Gastrocnemius medialis (tissue), 4 donors: ENCODE results near the gene CNGA4.

Source experiments
- CTCF ChIP-seq, 5 experiments: fragments of 450-650 bp in 3 of 5; fragments of 200-600 bp in 2 of 5; sonication (generic) in 2 of 5; IDR thresholded peaks in 4 of 5; conservative IDR thresholded peaks in 1 of 5; 1 replicate in 4 of 5; 2 replicates in 1 of 5; pipeline ENCODE4 v1.5.1; 2016 to 2019; ENCODE audit warnings: antibody characterized with exemption in 5 of 5, mild to moderate bottlenecking in 3 of 5, moderate library complexity in 3 of 5
- POLR2A ChIP-seq, 2 donors: fragments of 450-650 bp; IDR thresholded peaks; one replicate each; pipeline ENCODE4 v1.6.1; 2017; ENCODE audit warnings: antibody characterized with exemption in 2 of 2, mild to moderate bottlenecking in 2 of 2, moderate library complexity in 2 of 2

GRCh38 chr11:6205366-6205765, 33.5 kb upstream of the CNGA4 start, which contains the start of gene C11orf42:
- TF ChIP-seq POLR2A (IDR thresholded peaks at IDR 0.05) (no peak), CTCF (IDR thresholded peaks at IDR 0.05 in 4 of 5, conservative IDR thresholded peaks at IDR 0.05 in 1 of 5) (no peak)
